Measurements from ENCODE around the gene MXD3. TPM values are rescaled to one million over a fixed set of nuclear protein-coding genes. Genes with fewer than 3 reads are reported as not detected.

MXD3 gene
- total and polyA plus RNA-seq, 12 donors = 0.16 to 42.6 (median 3.6) TPM

- intact Hi-C loops (cut with DNase I) = loop anchor here in 1 of 2 donors (10.0 kb wide), 1 partner anchor 125 kb away; no protein-coding TSS in a partner anchor
- Histone ChIP-seq H3K4me1 (replicated peaks in 1 of 2) (peaks cover 0 to 5% of the 10 kb centered on the region in 2 donors), H3K27ac (no peak overlapping the region), H3K36me3 (replicated peaks in 1 of 2) (peaks cover 0 to 74% of the 10 kb centered on the region in 2 donors), H3K9me3 (replicated peaks in 1 of 3) (no peaks in the 10 kb centered on the region), H3K4me3 (no peak overlapping the region), H3K27me3 (no peaks in the 10 kb centered on the region)
- TF ChIP-seq CTCF (IDR thresholded peaks at IDR 0.05) = no peak
- no peak for TF ChIP-seq POLR2A (IDR thresholded peaks at IDR 0.05)
- 87 to 91% (median 91%) methylated on average over 3 of the region's 3 CpGs for WGBS, 4 donors
- no peak for DNase-seq
Measured at GRCh38 chr5:177269976-177270375, 41.7 kb downstream of the MXD3 start.

GRCh38 chr5:177269232-177269895 lies 42.3 kb downstream of the MXD3 start:
- Histone ChIP-seq H3K27me3 (no peaks in the 10 kb centered on the region), H3K27ac (no peak overlapping the region), H3K4me1 (replicated peaks in 1 of 2) (peaks cover 0 to 5% of the 10 kb centered on the region in 2 donors), H3K9me3 (replicated peaks in 1 of 3) (no peaks in the 10 kb centered on the region), H3K36me3 (replicated peaks in 1 of 2) (peaks cover 0 to 70% of the 10 kb centered on the region in 2 donors), H3K4me3 (no peak overlapping the region)
- 94 to 98% (median 97%) methylated on average over 7 of the region's 7 CpGs for WGBS, 4 donors
- TF ChIP-seq POLR2A (IDR thresholded peaks at IDR 0.05) (no peak), CTCF (IDR thresholded peaks at IDR 0.05) (no peak)
- no peak for DNase-seq
- intact Hi-C loops (cut with DNase I) = no loop called here

DNA sequence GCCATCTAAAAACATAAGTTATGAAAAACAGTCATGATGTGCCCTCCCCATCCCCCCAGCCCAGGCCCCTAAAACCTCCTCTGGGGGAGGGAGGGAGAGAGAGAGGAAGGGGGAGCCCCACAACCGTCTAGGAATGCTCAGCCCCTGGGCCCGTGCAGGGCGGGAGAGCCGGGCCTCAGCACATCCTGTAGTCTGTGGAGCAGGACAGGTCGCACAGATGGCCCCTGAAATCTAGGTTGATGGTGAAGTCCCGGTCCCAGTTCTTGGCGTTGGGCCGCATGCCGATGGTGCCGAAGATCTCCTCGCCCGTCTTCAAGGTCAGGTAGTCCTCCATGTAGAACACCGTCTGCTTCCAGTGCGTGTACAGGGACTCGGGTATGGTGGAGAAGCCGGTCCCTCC lies 46.3 kb downstream of the MXD3 start:
- intact Hi-C loops (cut with DNase I) = no loop called here
- H3K9me3 ChIP-seq (replicated peaks in 1 of 3) = no peaks in the 10 kb centered on the region
- no peak overlapping the region for H3K4me3 ChIP-seq
- H3K27me3 ChIP-seq = no peaks in the 10 kb centered on the region
- no peak for DNase-seq
- WGBS, 4 donors = 94 to 96% (median 95%) methylated on average over 16 of the region's 16 CpGs
- H3K4me1 ChIP-seq (replicated peaks in 1 of 2) = no peaks in the 10 kb centered on the region
- peaks cover 0 to 76% of the 10 kb centered on the region in 2 donors for H3K36me3 ChIP-seq (replicated peaks in 1 of 2)
- no peak for TF ChIP-seq POLR2A (IDR thresholded peaks at IDR 0.05)
- TF ChIP-seq CTCF (IDR thresholded peaks at IDR 0.05) = no peak
- no peak overlapping the region for H3K27ac ChIP-seq

DNA sequence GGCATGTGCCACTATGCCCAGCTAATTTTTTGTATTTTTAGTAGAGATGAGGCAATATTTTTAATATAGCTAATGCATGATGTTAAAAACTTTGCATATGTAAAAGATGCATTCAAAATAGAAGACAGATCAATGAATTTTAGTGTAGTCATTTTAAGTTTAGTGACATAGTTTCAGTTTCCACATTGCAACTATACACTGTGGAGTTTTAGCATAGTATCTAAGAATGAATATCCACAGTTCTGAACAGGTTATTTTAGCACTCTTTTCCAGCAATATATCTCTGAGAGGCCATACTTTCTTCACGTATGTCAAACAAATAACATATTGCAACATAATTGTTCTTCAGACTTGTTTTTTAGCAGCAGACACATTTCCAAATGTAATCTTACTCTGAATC lies 47.5 kb downstream of the MXD3 start:
- Histone ChIP-seq H3K36me3 (replicated peaks in 1 of 2) (peaks cover 0 to 77% of the 10 kb centered on the region in 2 donors), H3K4me1 (replicated peaks in 1 of 2) (no peaks in the 10 kb centered on the region), H3K4me3 (no peak overlapping the region), H3K27me3 (no peaks in the 10 kb centered on the region), H3K9me3 (replicated peaks in 1 of 3) (no peaks in the 10 kb centered on the region), H3K27ac (no peak overlapping the region)
- no peak for DNase-seq
- WGBS, 4 donors = 81 to 100% (median 86%) methylated on average over 1 of the region's 1 CpG
- TF ChIP-seq CTCF (IDR thresholded peaks at IDR 0.05) = no peak
- TF ChIP-seq POLR2A (IDR thresholded peaks at IDR 0.05) = no peak
- intact Hi-C loops (cut with DNase I) = no loop called here

All from adrenal gland (tissue), 12 donors.